B cell (primary cell): ENCODE data around the gene DAB1. TPM values are rescaled to one million over a fixed set of nuclear protein-coding genes. Genes with fewer than 3 reads are reported as not detected.

Experiments used
- ATAC-seq: fragments of 200-7000 bp; cut with Tn5 transposase; one replicate; pipeline ENCODE4 v1.10.0; 2021; ENCODE audit warnings: low read depth, mild to moderate bottlenecking, moderate number of reproducible peaks, moderate library complexity
- CTCF ChIA-PET: fragments of 350-600 bp; sonication (Branson Sonifier 250); formaldehyde crosslinking; loops from one replicate; lab custom pipeline; 2021; ENCODE audit warnings: antibody characterized with exemption, inconsistent platforms; lab: Charles Lee
- POLR2A ChIA-PET: fragments of 350-600 bp; sonication (Branson Sonifier 250); formaldehyde crosslinking; loops from one replicate; lab custom pipeline; 2021; ENCODE audit warnings: antibody characterized with exemption; lab: Charles Lee
- DNase-seq: peaks from one replicate; pipeline ENCODE4 v3.0.0; 2013
- H2AFZ ChIP-seq: 2 replicates; pipeline ENCODE4 v1.6.1; 2012; ENCODE audit warnings: mild to moderate bottlenecking, low read depth, low read length; ENCODE audit not compliant: insufficient read depth, poor library complexity, severe bottlenecking
- H3K27ac ChIP-seq, 2 donors: 1 replicate in 1 of 2; 2 replicates in 1 of 2; pipeline ENCODE4 v1.5.1; 2012 to 2013; ENCODE audit warnings: low read length in 2 of 2, mild to moderate bottlenecking in 2 of 2, moderate library complexity in 1 of 2
- H3K27me3 ChIP-seq, 4 experiments: fragments of 200-600 bp in 1 of 4; sonication (generic) in 1 of 4; replicated peaks in 1 of 4; 1 replicate in 2 of 4; 2 replicates in 2 of 4; pipeline versions ENCODE4 v1.6.1 to v1.7.0; 2013 to 2016; ENCODE audit warnings: low read length in 3 of 4, mild to moderate bottlenecking in 2 of 4, mixed read lengths in 1 of 4, moderate library complexity in 1 of 4; ENCODE audit not compliant: insufficient read depth in 4 of 4, control insufficient read depth in 3 of 4; ENCODE audit errors: control extremely low read depth in 1 of 4
- H3K36me3 ChIP-seq, 2 experiments: replicated peaks in 1 of 2; 1 replicate in 1 of 2; 2 replicates in 1 of 2; pipeline versions ENCODE4 v1.6.1 to v1.7.1; 2013; ENCODE audit warnings: low read length in 1 of 2; ENCODE audit not compliant: insufficient read depth in 2 of 2, control insufficient read depth in 1 of 2; ENCODE audit errors: control extremely low read depth in 1 of 2, extremely low read depth in 1 of 2
- H3K4me1 ChIP-seq, 2 donors: fragments of 200-600 bp in 1 of 2; sonication (generic) in 1 of 2; 1 replicate in 1 of 2; 2 replicates in 1 of 2; pipeline versions ENCODE4 v1.5.1 to v1.6.1; 2013 to 2017; ENCODE audit warnings: low read length in 2 of 2; ENCODE audit not compliant: control insufficient read depth in 2 of 2, insufficient read depth in 2 of 2
- H3K4me2 ChIP-seq: replicated peaks from 2 replicates; pipeline ENCODE3; 2012; ENCODE audit warnings: mild to moderate bottlenecking, low read depth, low read length; ENCODE audit not compliant: poor library complexity, severe bottlenecking
- H3K4me3 ChIP-seq, 5 experiments: fragments of 200-600 bp in 1 of 5; sonication (generic) in 1 of 5; 1 replicate in 3 of 5; 2 replicates in 2 of 5; pipeline versions ENCODE4 v1.5.1 to v1.7.0; 2011 to 2016; ENCODE audit warnings: low read length in 4 of 5, mild to moderate bottlenecking in 4 of 5, low read depth in 2 of 5, control low read depth in 1 of 5, moderate library complexity in 1 of 5; ENCODE audit not compliant: insufficient read depth in 1 of 5; ENCODE audit errors: control extremely low read depth in 1 of 5, extremely low read depth in 1 of 5
- H3K79me2 ChIP-seq: fragments of 200-600 bp; sonication (generic); one replicate; pipeline ENCODE4 v1.6.0; 2016; ENCODE audit warnings: low read length; ENCODE audit not compliant: control insufficient read depth, insufficient read depth
- H3K9ac ChIP-seq: fragments of 200-600 bp; sonication (generic); 2 replicates; pipeline ENCODE4 v1.6.1; 2017; ENCODE audit warnings: mild to moderate bottlenecking, low read length, moderate library complexity
- H3K9me3 ChIP-seq, 3 donors: one replicate each; pipeline versions ENCODE4 v1.6.1 to v1.7.1; 2013; ENCODE audit warnings: low read length in 2 of 3; ENCODE audit not compliant: control insufficient read depth in 2 of 3, insufficient read depth in 1 of 3; ENCODE audit errors: control extremely low read depth in 1 of 3
- H4K20me1 ChIP-seq: 2 replicates; pipeline ENCODE4 v1.6.0; 2012; ENCODE audit warnings: mild to moderate bottlenecking, low read length; ENCODE audit not compliant: insufficient read depth, control insufficient read depth, poor library complexity, severe bottlenecking
- H3K27ac Mint-ChIP-seq: one replicate; pipeline ENCODE4 v1.8.0; 2021; ENCODE audit warnings: mixed read lengths
- H3K27me3 Mint-ChIP-seq: one replicate; pipeline ENCODE4 v1.8.0; 2021; ENCODE audit warnings: mixed read lengths
- H3K4me1 Mint-ChIP-seq: one replicate; pipeline ENCODE4 v1.8.0; 2021; ENCODE audit warnings: mixed read lengths
- H3K4me3 Mint-ChIP-seq: one replicate; pipeline ENCODE4 v1.8.0; 2021; ENCODE audit warnings: mixed read lengths
- H3K9me3 Mint-ChIP-seq: one replicate; pipeline ENCODE4 v1.8.0; 2022; ENCODE audit warnings: mixed read lengths; ENCODE audit not compliant: insufficient read depth
- EZH2 ChIP-seq: IDR thresholded peaks from 2 replicates; pipeline ENCODE4 v1.6.1; 2012; ENCODE audit warnings: borderline replicate concordance, low read depth, mild to moderate bottlenecking, moderate library complexity, low read length; ENCODE audit not compliant: insufficient read depth, poor library complexity, severe bottlenecking
- WGBS: methylation state at CpG from one replicate; pipeline ENCODE4 v1.1.5; 2013; ENCODE audit warnings: missing lambda C conversion rate; ENCODE audit not compliant: insufficient coverage; 5-methylcytosine and 5-hydroxymethylcytosine counted together
- intact Hi-C: fragments of 100-400 bp; cut with micrococcal nuclease; formaldehyde crosslinking; loops from one replicate; pipeline ENCODE4 v1.10.0; 2022
- polyA plus RNA-seq: library from polyadenylated mRNA; depleted of rRNA; stranded (reverse); fragments of >200 nt; gene quantifications from 2 replicates; pipeline ENCODE4 v1.2.3, GENCODE V29; 2012
- total RNA-seq, 2 donors: library from RNA; stranded (reverse); fragments of 120-200 nt in 1 of 2; gene quantifications; 1 replicate in 1 of 2; 2 replicates in 1 of 2; pipeline versions ENCODE4 v1.2.3 to v1.2.4, GENCODE V29; 2013 to 2022
- TF ChIP-seq, protein P1 (sequence below): fragments of 200-600 bp; IDR thresholded peaks from one replicate; pipeline ENCODE4 v1.8.0; 2022; ENCODE audit warnings: antibody characterized with exemption, mild to moderate bottlenecking

DAB1 gene
- total and polyA plus RNA-seq, 2 donors (not counting 1 experiment from before 2014, with no cell fraction given) = not detected

DNA sequence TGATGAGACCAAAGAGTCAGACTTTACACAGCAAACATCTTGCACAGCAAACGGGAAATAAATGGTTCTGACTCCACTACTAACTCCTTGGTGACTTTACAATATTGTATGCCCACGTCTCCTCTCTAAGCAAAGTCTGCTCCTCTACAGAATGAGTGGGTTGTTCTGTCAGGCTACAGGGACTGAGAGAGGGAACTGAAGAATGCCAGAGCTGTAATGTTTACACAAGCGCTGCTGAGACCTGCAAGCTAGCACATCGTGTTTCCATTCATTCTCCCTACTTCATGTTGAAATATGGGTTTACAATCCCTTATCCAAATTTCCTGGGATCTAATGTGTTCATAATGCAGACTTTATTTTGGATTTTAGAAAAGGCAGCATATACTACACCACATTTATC is 15.9 kb downstream of the DAB1 start:
- Histone ChIP-seq H3K4me2 (no peak overlapping the region), H2AFZ (no peak overlapping the region), H3K9me3 (peaks cover 0 to 6% (median 0%) of the 10 kb centered on the region in 3 donors), H3K4me1 (no peaks in the 10 kb centered on the region), H3K4me3 (no peak overlapping the region), H3K27me3 (no peaks in the 10 kb centered on the region), H3K27ac (no peak overlapping the region), H3K79me2 (no peaks in the 10 kb centered on the region), H3K9ac (no peak overlapping the region), H4K20me1 (no peaks in the 10 kb centered on the region), H3K36me3 (no peaks in the 10 kb centered on the region)
- H3K27ac Mint-ChIP-seq = no peak overlapping the region
- peaks cover 7% of the 10 kb centered on the region for H3K27me3 Mint-ChIP-seq
- H3K4me1 Mint-ChIP-seq = no peaks in the 10 kb centered on the region
- intact Hi-C loops = no loop called here
- WGBS = no CpG with 5 or more reads among the region's 4 CpGs
- ChIA-PET CTCF (no interaction called here), POLR2A (no interaction called here)
- H3K9me3 Mint-ChIP-seq = no peaks in the 10 kb centered on the region
- DNase-seq (no peak), ATAC-seq (no peak)
- TF ChIP-seq, protein P1, sequence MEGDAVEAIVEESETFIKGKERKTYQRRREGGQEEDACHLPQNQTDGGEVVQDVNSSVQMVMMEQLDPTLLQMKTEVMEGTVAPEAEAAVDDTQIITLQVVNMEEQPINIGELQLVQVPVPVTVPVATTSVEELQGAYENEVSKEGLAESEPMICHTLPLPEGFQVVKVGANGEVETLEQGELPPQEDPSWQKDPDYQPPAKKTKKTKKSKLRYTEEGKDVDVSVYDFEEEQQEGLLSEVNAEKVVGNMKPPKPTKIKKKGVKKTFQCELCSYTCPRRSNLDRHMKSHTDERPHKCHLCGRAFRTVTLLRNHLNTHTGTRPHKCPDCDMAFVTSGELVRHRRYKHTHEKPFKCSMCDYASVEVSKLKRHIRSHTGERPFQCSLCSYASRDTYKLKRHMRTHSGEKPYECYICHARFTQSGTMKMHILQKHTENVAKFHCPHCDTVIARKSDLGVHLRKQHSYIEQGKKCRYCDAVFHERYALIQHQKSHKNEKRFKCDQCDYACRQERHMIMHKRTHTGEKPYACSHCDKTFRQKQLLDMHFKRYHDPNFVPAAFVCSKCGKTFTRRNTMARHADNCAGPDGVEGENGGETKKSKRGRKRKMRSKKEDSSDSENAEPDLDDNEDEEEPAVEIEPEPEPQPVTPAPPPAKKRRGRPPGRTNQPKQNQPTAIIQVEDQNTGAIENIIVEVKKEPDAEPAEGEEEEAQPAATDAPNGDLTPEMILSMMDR = no peak
- no peak for TF ChIP-seq EZH2
- H3K4me3 Mint-ChIP-seq = no peak overlapping the region

DNA sequence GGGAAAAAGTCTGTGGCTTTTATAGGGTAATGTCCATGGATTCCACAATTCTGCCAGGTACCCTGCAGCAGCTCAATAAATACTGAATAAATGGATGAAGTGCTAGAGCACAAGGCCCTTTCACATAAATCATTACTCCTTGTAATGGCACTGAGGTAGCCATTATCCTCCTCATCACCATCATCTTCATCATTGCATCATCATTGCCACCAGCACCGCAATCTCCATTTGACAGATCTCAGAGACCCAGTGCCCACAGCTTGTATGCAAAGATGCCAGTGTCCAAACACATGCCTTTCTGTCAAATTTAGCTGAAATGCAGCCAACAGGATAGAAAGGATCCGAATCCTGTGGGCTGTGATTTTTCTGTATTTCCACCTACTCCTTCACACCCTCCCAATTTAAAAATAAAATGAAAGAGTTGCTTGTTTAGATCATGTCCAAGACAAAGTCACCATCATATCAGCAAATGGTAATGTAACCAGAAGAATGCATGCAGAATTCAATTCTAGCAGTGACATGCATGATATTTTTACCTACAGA is 17.4 kb downstream of the DAB1 start:
- H3K4me1 Mint-ChIP-seq = no peaks in the 10 kb centered on the region
- ChIA-PET POLR2A (no interaction called here), CTCF (no interaction called here)
- H3K4me3 Mint-ChIP-seq = no peak overlapping the region
- no peaks in the 10 kb centered on the region for H3K27me3 ChIP-seq
- H3K36me3 ChIP-seq = no peaks in the 10 kb centered on the region
- H4K20me1 ChIP-seq = no peaks in the 10 kb centered on the region
- peaks cover 7% of the 10 kb centered on the region for H3K27me3 Mint-ChIP-seq
- 90% methylated on average over 1 of the region's 2 CpGs for WGBS
- DNase-seq (no peak), ATAC-seq (no peak)
- H3K27ac ChIP-seq = no peak overlapping the region
- no peaks in the 10 kb centered on the region for H3K79me2 ChIP-seq
- H3K9me3 ChIP-seq = peaks cover 0 to 6% (median 0%) of the 10 kb centered on the region in 3 donors
- H3K9ac ChIP-seq = no peak overlapping the region
- H2AFZ ChIP-seq = no peak overlapping the region
- H3K4me1 ChIP-seq = no peaks in the 10 kb centered on the region
- no peaks in the 10 kb centered on the region for H3K9me3 Mint-ChIP-seq
- TF ChIP-seq, protein P1 = no peak
- no peak for TF ChIP-seq EZH2
- intact Hi-C loops = no loop called here
- no peak overlapping the region for H3K4me3 ChIP-seq
- H3K27ac Mint-ChIP-seq = no peak overlapping the region
- no peak overlapping the region for H3K4me2 ChIP-seq
